Endothelial cell of umbilical vein (primary cell): ENCODE data around the gene SLC39A11. TPM values are rescaled to one million over a fixed set of nuclear protein-coding genes. Genes with fewer than 3 reads are reported as not detected.

Experiments
- BruUV-seq: library from RNA; stranded (reverse); fragments of 400-500 nt; replicated peaks from 2 replicates; lab custom pipeline; 2021; lab: Mats Ljungman, UMichigan
- CTCF ChIA-PET: fragments of 300-600, 350-600 bp; sonication (Branson Sonifier 250); formaldehyde crosslinking; loops from one replicate; lab custom pipeline; 2021; ENCODE audit warnings: antibody characterized with exemption, inconsistent platforms; lab: Charles Lee
- POLR2A ChIA-PET: fragments of 300-600, 350-600 bp; sonication (Branson Sonifier 250); formaldehyde crosslinking; loops from one replicate; lab custom pipeline; 2021; ENCODE audit warnings: antibody characterized with exemption, inconsistent platforms; lab: Charles Lee
- DNase-seq: peaks from one replicate; pipeline ENCODE4 v3.0.0-alpha.2; 2011; ENCODE audit warnings: low read depth, low spot score
- FAIRE-seq: peaks from 2 replicates; lab custom pipeline; 2011; peaks lifted over from hg19 to GRCh38; lab: Jason Lieb, UNC
- H2AFZ ChIP-seq: 2 replicates; pipeline ENCODE4 v1.6.0; 2012; ENCODE audit warnings: low read depth, low read length, control low read depth, inconsistent platforms
- H3K27ac ChIP-seq: 2 replicates; pipeline ENCODE4 v1.5.1; 2011; ENCODE audit warnings: low read depth, mild to moderate bottlenecking, control low read depth, low read length, moderate library complexity; ENCODE audit not compliant: insufficient read depth
- H3K27me3 ChIP-seq, 2 experiments: 2 replicates each; pipeline versions ENCODE4 v1.6.0 to v1.6.1; 2011; ENCODE audit warnings: low read length in 2 of 2, mixed read lengths in 1 of 2; ENCODE audit not compliant: control insufficient read depth in 2 of 2, insufficient read depth in 2 of 2
- H3K36me3 ChIP-seq, 2 experiments: 2 replicates in 1 of 2; 3 replicates in 1 of 2; pipeline ENCODE4 v1.5.1; 2011; ENCODE audit warnings: low read length in 2 of 2, mild to moderate bottlenecking in 1 of 2, moderate library complexity in 1 of 2; ENCODE audit not compliant: control insufficient read depth in 2 of 2, insufficient read depth in 2 of 2; ENCODE audit errors: extremely low read depth in 1 of 2
- H3K4me1 ChIP-seq: 3 replicates; pipeline ENCODE4 v1.5.1; 2011; ENCODE audit warnings: mild to moderate bottlenecking, low read length; ENCODE audit not compliant: control insufficient read depth, insufficient read depth; ENCODE audit errors: extremely low read depth
- H3K4me2 ChIP-seq: 2 replicates; pipeline ENCODE4 v1.6.1; 2011; ENCODE audit warnings: low read length, control low read depth, mixed read lengths; ENCODE audit not compliant: insufficient read depth
- H3K4me3 ChIP-seq, 3 experiments: fragments of 200-600 bp in 1 of 3; sonication (generic), shearing (Covaris generic) in 1 of 3; replicated peaks in 1 of 3; 2 replicates each; pipeline ENCODE4 v1.5.1; 2011 to 2016; ENCODE audit warnings: control low read depth in 3 of 3, low read length in 3 of 3, mild to moderate bottlenecking in 2 of 3, inconsistent platforms in 1 of 3, low read depth in 1 of 3, moderate library complexity in 1 of 3; ENCODE audit not compliant: insufficient read depth in 1 of 3
- H3K79me2 ChIP-seq: 2 replicates; pipeline ENCODE4 v1.6.0; 2012; ENCODE audit warnings: low read length, inconsistent platforms; ENCODE audit not compliant: control insufficient read depth, insufficient read depth
- H3K9ac ChIP-seq: replicated peaks from 2 replicates; pipeline ENCODE3; 2011; ENCODE audit warnings: low read length, control low read depth; ENCODE audit not compliant: insufficient read depth; ENCODE audit errors: extremely low read depth
- H3K9me1 ChIP-seq: replicated peaks from 3 replicates; pipeline ENCODE4 v1.6.0; 2011; ENCODE audit warnings: mild to moderate bottlenecking, low read length; ENCODE audit not compliant: control insufficient read depth, insufficient read depth; ENCODE audit errors: extremely low read depth
- H3K9me3 ChIP-seq: replicated peaks from 2 replicates; pipeline ENCODE4 v1.5.1; 2012; ENCODE audit warnings: low read length, inconsistent platforms; ENCODE audit not compliant: control insufficient read depth, insufficient read depth
- H4K20me1 ChIP-seq: replicated peaks from 2 replicates; pipeline ENCODE3; 2011; ENCODE audit warnings: mild to moderate bottlenecking, low read length; ENCODE audit not compliant: control insufficient read depth, insufficient read depth; ENCODE audit errors: extremely low read depth
- CTCF ChIP-seq, 2 donors: IDR thresholded peaks; 1 replicate in 1 of 2; 2 replicates in 1 of 2; pipeline ENCODE4 v1.5.1; 2011; ENCODE audit warnings: low read length in 2 of 2, mild to moderate bottlenecking in 2 of 2, moderate library complexity in 2 of 2, control low read depth in 1 of 2, inconsistent platforms in 1 of 2, low read depth in 1 of 2; ENCODE audit not compliant: insufficient read depth in 1 of 2; ENCODE audit errors: extremely low read depth in 1 of 2
- EZH2 ChIP-seq: IDR thresholded peaks from 2 replicates; pipeline ENCODE4 v1.6.1; 2012; ENCODE audit warnings: borderline replicate concordance, low read depth, mild to moderate bottlenecking, moderate library complexity, low read length, inconsistent platforms; ENCODE audit not compliant: severe bottlenecking
- FOS ChIP-seq: IDR thresholded peaks from 2 replicates; pipeline ENCODE4 v1.6.1; 2011; ENCODE audit warnings: mild to moderate bottlenecking, low read length, moderate library complexity, borderline replicate concordance; ENCODE audit not compliant: insufficient read depth
- GATA2 ChIP-seq: IDR thresholded peaks from 2 replicates; pipeline ENCODE4 v1.7.0; 2011; ENCODE audit warnings: low read depth, mild to moderate bottlenecking, moderate library complexity, mixed read lengths, low read length; ENCODE audit not compliant: insufficient read length, insufficient read depth
- JUN ChIP-seq: IDR thresholded peaks from 2 replicates; pipeline ENCODE4 v1.6.1; 2011; ENCODE audit warnings: borderline replicate concordance, low read depth; ENCODE audit not compliant: insufficient read length, insufficient read depth
- MAX ChIP-seq: IDR thresholded peaks from 2 replicates; pipeline ENCODE4 v1.6.1; 2011; ENCODE audit not compliant: insufficient read depth, insufficient read length
- MYC ChIP-seq: IDR thresholded peaks from one replicate; pipeline ENCODE4 v1.6.1; 2011; ENCODE audit warnings: mild to moderate bottlenecking, low read depth, low read length
- POLR2A ChIP-seq: IDR thresholded peaks from 2 replicates; pipeline ENCODE4 v1.6.1; 2012; ENCODE audit warnings: low read depth, mild to moderate bottlenecking, control low read depth, low read length
- POLR2AphosphoS5 ChIP-seq: IDR thresholded peaks from 2 replicates; pipeline ENCODE4 v1.6.1; 2012; ENCODE audit warnings: low read depth, mild to moderate bottlenecking, control low read depth, low read length, moderate library complexity; ENCODE audit not compliant: insufficient read depth
- dilution Hi-C: fragments of 300-500 bp; cut with MboI; formaldehyde crosslinking; loops from one replicate; pipeline ENCODE4 v1.15.0; 2019; ENCODE audit warnings: low sequenced_read_pairs; ENCODE audit not compliant: extremely low pct_ligation_motif_present
- intact Hi-C: fragments of 100-400 bp; cut with micrococcal nuclease; formaldehyde crosslinking; loops from one replicate; pipeline ENCODE4 v1.10.0; 2022
- polyA plus RNA-seq, 4 experiments: library from polyadenylated mRNA; depleted of rRNA in 3 of 4; stranded (reverse) in 3 of 4; unstranded in 1 of 4; fragments of >200 nt; gene quantifications; 2 replicates each; pipeline versions ENCODE4 v1.2.1 to v1.2.3, GENCODE V29; 2011 to 2012; ENCODE audit warnings: missing spikeins in 1 of 4
- total RNA-seq: library from RNA; stranded (reverse); gene quantifications from 2 replicates; pipeline ENCODE4 v1.2.3, GENCODE V29; 2021

SLC39A11 gene
- total and polyA plus RNA-seq, 2 donors (not counting 3 experiments of a cell fraction or from before 2014, with no cell fraction given): 8.1 to 11.9 TPM

GRCh38 chr17:72602517-72603419 is 489.7 kb downstream of the SLC39A11 start:
- no peak overlapping the region for H3K4me3 ChIP-seq
- DNase-seq (no peak), FAIRE-seq (no peak)
- H3K27ac ChIP-seq: no peak overlapping the region
- H3K36me3 ChIP-seq: no peaks in the 10 kb centered on the region
- no peaks in the 10 kb centered on the region for H3K9me1 ChIP-seq
- H3K9me3 ChIP-seq: no peaks in the 10 kb centered on the region
- ChIA-PET CTCF (interaction anchor here (1.8 kb wide), 1 partner anchor 46 kb away, joined by 5 read pairs; no protein-coding TSS in a partner anchor), POLR2A (no interaction called here)
- no peaks in the 10 kb centered on the region for H3K4me1 ChIP-seq
- no peaks in the 10 kb centered on the region for H3K27me3 ChIP-seq
- no peaks in the 10 kb centered on the region for H3K79me2 ChIP-seq
- intact Hi-C loops (no loop called here), dilution Hi-C loops (no loop called here)
- H4K20me1 ChIP-seq: no peaks in the 10 kb centered on the region
- no peak overlapping the region for H3K9ac ChIP-seq
- BruUV-seq: no TSS peak
- H2AFZ ChIP-seq: no peak overlapping the region
- TF ChIP-seq POLR2A (no peak), CTCF (IDR thresholded peaks at IDR 0.05; ENCODE audit: extremely low read depth in 1 of 2, insufficient read depth in 1 of 2, low read depth in 1 of 2, low read length in 2 of 2) (no peak), FOS (no peak)
- H3K4me2 ChIP-seq: no peak overlapping the region

- DNase-seq: no peak
Observed at GRCh38 chr17:72600934-72601333, 491.6 kb downstream of the SLC39A11 start.

More at GRCh38 chr17:72600934-72601333, 491.6 kb downstream of the SLC39A11 start:
- Histone ChIP-seq H4K20me1 (no peaks in the 10 kb centered on the region), H3K9me1 (no peaks in the 10 kb centered on the region), H3K4me1 (no peaks in the 10 kb centered on the region), H3K4me2 (no peak overlapping the region), H2AFZ (no peak overlapping the region), H3K27ac (no peak overlapping the region), H3K79me2 (no peaks in the 10 kb centered on the region), H3K36me3 (no peaks in the 10 kb centered on the region), H3K27me3 (no peaks in the 10 kb centered on the region), H3K4me3 (no peak overlapping the region), H3K9me3 (no peaks in the 10 kb centered on the region), H3K9ac (no peak overlapping the region)
- intact Hi-C loops: no loop called here
- FAIRE-seq: no peak
- CTCF ChIA-PET: no interaction called here
- POLR2A ChIA-PET: no interaction called here
- dilution Hi-C loops: no loop called here
- BruUV-seq: no TSS peak
- TF ChIP-seq CTCF (IDR thresholded peaks at IDR 0.05; ENCODE audit: extremely low read depth in 1 of 2, insufficient read depth in 1 of 2, low read depth in 1 of 2, low read length in 2 of 2) (no peak), JUN (no peak), EZH2 (no peak), GATA2 (no peak), MYC (no peak), FOS (no peak), MAX (no peak), POLR2AphosphoS5 (no peak), POLR2A (no peak)
